Thyroid gland (tissue), 4 donors: Measurements from ENCODE around the gene LRRN1. TPM values are rescaled to one million over a fixed set of nuclear protein-coding genes. Genes with fewer than 3 reads are reported as not detected.
"Not testable (repeated sequence)": the region's sequence is repeated elsewhere in the genome, so short reads cannot be mapped to it uniquely, and the experiment has no call there.

Experiments used
- DNase-seq, 2 donors: peaks; one replicate each; pipeline ENCODE4 v3.0.0-alpha.2; 2019
- H3K27ac ChIP-seq, 3 donors: fragments of 200-600 bp; sonication (generic); 1 replicate in 2 of 3; 2 replicates in 1 of 3; pipeline ENCODE4 v1.5.1; 2016 to 2019; ENCODE audit warnings: mild to moderate bottlenecking in 1 of 3, moderate library complexity in 1 of 3
- H3K27me3 ChIP-seq: fragments of 200-600 bp; sonication (generic); one replicate; pipeline ENCODE4 v1.5.1; 2019
- H3K36me3 ChIP-seq, 2 donors: fragments of 200-600 bp; sonication (generic); one replicate each; pipeline ENCODE4 v1.5.1; 2016 to 2019
- H3K4me1 ChIP-seq, 2 donors: fragments of 200-600 bp; sonication (generic); one replicate each; pipeline ENCODE4 v1.5.1; 2017 to 2019
- H3K4me3 ChIP-seq, 3 donors: fragments of 200-600 bp; sonication (generic); replicated peaks in 1 of 3; 1 replicate in 2 of 3; 2 replicates in 1 of 3; pipeline ENCODE4 v1.5.1; 2016; ENCODE audit warnings: mild to moderate bottlenecking in 1 of 3
- H3K9me3 ChIP-seq: fragments of 200-600 bp; sonication (generic); one replicate; pipeline ENCODE4 v1.5.1; 2017
- POLR2A ChIP-seq, 2 donors: fragments of 450-650 bp; IDR thresholded peaks; one replicate each; pipeline ENCODE4 v1.6.1; 2017; ENCODE audit warnings: antibody characterized with exemption in 2 of 2, mild to moderate bottlenecking in 2 of 2, moderate library complexity in 1 of 2
- WGBS, 2 donors: methylation state at CpG; one replicate each; pipeline ENCODE4 v1.1.5; 2017; 5-methylcytosine and 5-hydroxymethylcytosine counted together
- intact Hi-C: fragments of 100-400 bp; cut with DNase I; formaldehyde crosslinking; loops from one replicate; pipeline ENCODE4 v1.15.1; 2023
- total RNA-seq, 4 donors: library from RNA; depleted of rRNA; stranded (reverse); fragments of >200 nt; gene quantifications; one replicate each; pipeline ENCODE4 v1.2.3, GENCODE V29; 2016
- TF ChIP-seq, protein P1 (sequence below), 6 experiments: fragments of 200-600 bp in 3 of 6; fragments of 450-650 bp in 3 of 6; sonication (generic) in 3 of 6; IDR thresholded peaks; one replicate each; pipeline ENCODE4 v1.5.1; 2016 to 2019; ENCODE audit warnings: antibody characterized with exemption in 6 of 6, mild to moderate bottlenecking in 2 of 6, inconsistent platforms in 1 of 6, moderate library complexity in 1 of 6

LRRN1 gene
- total RNA-seq, 4 donors from 2014 or later: 1.4 to 29.2 (median 21.0) TPM

DNA sequence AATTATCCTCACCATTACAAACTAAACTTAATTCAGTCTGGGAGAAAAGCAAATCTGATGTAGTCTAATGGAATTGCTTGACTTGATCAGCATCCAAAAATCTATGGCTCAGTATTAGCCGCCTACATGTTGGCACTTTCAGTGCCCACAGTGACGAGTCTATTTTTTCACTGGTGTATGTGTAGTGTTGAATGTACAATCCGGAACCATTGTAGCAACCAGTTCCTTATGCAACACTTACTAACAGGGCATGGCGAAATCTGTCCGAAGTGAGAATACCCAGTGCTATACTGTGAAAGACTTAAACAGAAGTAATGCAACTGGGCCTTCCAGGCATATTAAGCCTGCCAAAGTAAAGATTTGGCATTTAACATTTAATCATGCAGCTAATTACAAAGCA lies 18.6 kb downstream of the LRRN1 start:
- intact Hi-C loops: no loop called here
- DNase-seq: no peak
- H3K27ac ChIP-seq: no peak overlapping the region
- no peaks in the 10 kb centered on the region for H3K27me3 ChIP-seq
- no peaks in the 10 kb centered on the region for H3K36me3 ChIP-seq
- H3K9me3 ChIP-seq: no peaks in the 10 kb centered on the region
- no peak overlapping the region for H3K4me3 ChIP-seq
- WGBS, 2 donors: 95 to 96% methylated on average over 5 of the region's 5 CpGs
- H3K4me1 ChIP-seq: peaks cover 0 to 12% of the 10 kb centered on the region in 2 donors
- TF ChIP-seq, protein P1, sequence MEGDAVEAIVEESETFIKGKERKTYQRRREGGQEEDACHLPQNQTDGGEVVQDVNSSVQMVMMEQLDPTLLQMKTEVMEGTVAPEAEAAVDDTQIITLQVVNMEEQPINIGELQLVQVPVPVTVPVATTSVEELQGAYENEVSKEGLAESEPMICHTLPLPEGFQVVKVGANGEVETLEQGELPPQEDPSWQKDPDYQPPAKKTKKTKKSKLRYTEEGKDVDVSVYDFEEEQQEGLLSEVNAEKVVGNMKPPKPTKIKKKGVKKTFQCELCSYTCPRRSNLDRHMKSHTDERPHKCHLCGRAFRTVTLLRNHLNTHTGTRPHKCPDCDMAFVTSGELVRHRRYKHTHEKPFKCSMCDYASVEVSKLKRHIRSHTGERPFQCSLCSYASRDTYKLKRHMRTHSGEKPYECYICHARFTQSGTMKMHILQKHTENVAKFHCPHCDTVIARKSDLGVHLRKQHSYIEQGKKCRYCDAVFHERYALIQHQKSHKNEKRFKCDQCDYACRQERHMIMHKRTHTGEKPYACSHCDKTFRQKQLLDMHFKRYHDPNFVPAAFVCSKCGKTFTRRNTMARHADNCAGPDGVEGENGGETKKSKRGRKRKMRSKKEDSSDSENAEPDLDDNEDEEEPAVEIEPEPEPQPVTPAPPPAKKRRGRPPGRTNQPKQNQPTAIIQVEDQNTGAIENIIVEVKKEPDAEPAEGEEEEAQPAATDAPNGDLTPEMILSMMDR (IDR thresholded peaks at IDR 0.05): no peak
- no peak for TF ChIP-seq POLR2A (IDR thresholded peaks at IDR 0.05)

DNA sequence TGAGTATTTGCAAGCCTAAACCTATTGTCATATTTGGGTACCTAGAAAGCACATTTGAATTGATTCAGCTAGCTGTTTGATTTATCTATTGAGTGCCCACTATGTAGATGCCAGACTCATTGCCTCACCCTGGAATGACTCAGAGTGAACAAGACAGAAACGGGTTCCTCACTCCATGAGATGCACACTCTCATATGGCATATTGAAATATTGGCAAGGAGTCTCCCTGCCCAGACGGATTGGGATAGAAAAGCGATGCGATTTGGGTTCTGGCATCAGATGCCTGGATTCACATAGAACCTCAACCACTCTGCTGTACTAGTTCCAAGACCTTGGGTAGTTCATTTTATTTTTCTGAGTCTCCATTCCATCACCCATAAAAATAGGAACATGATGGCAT lies 22.5 kb downstream of the LRRN1 start:
- Histone ChIP-seq H3K36me3 (no peaks in the 10 kb centered on the region), H3K4me3 (no peak overlapping the region), H3K9me3 (no peaks in the 10 kb centered on the region), H3K27ac (no peak overlapping the region), H3K4me1 (peaks cover 0 to 6% of the 10 kb centered on the region in 2 donors), H3K27me3 (no peaks in the 10 kb centered on the region)
- TF ChIP-seq POLR2A (IDR thresholded peaks at IDR 0.05): no peak
- TF ChIP-seq, protein P1 (IDR thresholded peaks at IDR 0.05): no peak
- 91 to 95% methylated on average over 4 of the region's 4 CpGs for WGBS, 2 donors
- no peak for DNase-seq
- intact Hi-C loops: no loop called here

DNA sequence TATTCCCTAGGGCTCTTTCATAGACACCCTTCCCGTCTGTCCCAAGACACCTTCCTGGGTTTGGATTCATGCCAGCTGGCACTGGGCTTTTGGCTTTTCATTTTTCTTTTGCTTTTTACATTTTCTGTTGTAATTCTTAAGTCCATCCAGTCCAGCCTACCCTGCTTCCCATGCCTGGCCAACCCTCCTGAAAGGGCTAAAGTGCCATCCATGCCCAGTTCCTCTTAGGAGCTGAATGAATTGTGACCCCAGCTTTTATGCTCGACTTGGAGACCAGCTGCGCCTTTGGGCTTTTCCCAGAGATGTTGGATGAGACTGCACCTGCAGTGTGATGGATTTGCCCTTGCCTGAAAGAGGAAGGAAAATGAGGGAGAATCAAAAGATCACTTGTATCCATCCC lies 25.8 kb downstream of the LRRN1 start:
- intact Hi-C loops: no loop called here
- no peak for DNase-seq
- no peak overlapping the region for H3K4me3 ChIP-seq

DNA sequence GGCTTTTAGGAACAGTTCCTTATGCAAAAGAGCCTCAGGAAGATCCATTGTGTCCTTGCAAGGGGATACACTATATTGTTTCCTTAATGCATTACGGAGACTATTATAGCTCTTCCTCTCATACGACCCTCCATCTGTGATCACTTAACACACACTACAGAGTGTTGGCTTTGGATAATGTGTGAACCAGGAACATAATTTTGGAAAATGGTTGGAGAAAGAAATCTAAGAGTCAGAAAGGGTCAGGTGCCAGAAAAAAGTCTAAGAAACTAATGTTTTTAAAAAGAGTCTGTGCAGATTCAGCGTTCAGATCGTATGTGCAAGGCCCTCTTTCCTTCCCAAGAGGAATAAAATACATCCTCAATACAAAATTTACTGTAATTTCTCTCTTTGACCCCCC lies 27.3 kb downstream of the LRRN1 start:
- no peaks in the 10 kb centered on the region for H3K4me1 ChIP-seq

More for the DNA sequence above, 25.8 kb downstream of the LRRN1 start:
- Histone ChIP-seq H3K9me3 (no peaks in the 10 kb centered on the region), H3K36me3 (no peaks in the 10 kb centered on the region), H3K27ac (no peak overlapping the region), H3K27me3 (no peaks in the 10 kb centered on the region), H3K4me1 (no peaks in the 10 kb centered on the region)
- WGBS, 2 donors: 73 to 78% methylated on average over 3 of the region's 3 CpGs
- TF ChIP-seq POLR2A (IDR thresholded peaks at IDR 0.05): no peak
- TF ChIP-seq, protein P1 (IDR thresholded peaks at IDR 0.05): no peak

DNA sequence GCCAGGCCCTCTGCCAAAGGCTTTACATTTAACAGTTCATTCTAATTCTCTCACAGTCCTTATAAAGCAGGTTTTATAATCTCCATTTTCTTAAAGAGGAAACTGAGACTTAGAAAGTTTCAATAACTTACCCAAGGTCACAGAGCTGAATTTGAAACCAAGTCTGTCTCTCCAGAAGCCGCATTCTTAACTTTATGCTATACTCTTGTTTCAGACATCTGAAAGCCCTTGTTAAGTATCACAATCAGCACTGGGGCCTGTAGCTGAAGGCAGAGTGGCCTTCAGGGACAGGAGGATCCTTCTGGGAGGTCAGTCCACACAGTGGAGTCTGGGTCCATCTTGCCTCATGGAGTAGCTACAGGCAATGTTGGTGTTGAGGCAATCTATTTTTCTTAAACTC lies 27.9 kb downstream of the LRRN1 start:
- WGBS, 2 donors: 100% methylated on average over 1 of the region's 1 CpG
- H3K4me3 ChIP-seq: no peak overlapping the region
- no peaks in the 10 kb centered on the region for H3K9me3 ChIP-seq
- TF ChIP-seq, protein P1 (IDR thresholded peaks at IDR 0.05): no peak
- no peak for TF ChIP-seq POLR2A (IDR thresholded peaks at IDR 0.05)
- no peaks in the 10 kb centered on the region for H3K36me3 ChIP-seq
- intact Hi-C loops: no loop called here
- no peaks in the 10 kb centered on the region for H3K27me3 ChIP-seq
- no peak overlapping the region for H3K27ac ChIP-seq
- no peak for DNase-seq
- no peaks in the 10 kb centered on the region for H3K4me1 ChIP-seq

More for the DNA sequence above, 27.3 kb downstream of the LRRN1 start:
- Histone ChIP-seq H3K36me3 (no peaks in the 10 kb centered on the region), H3K27ac (no peak overlapping the region), H3K27me3 (no peaks in the 10 kb centered on the region), H3K9me3 (no peaks in the 10 kb centered on the region), H3K4me3 (no peak overlapping the region)
- WGBS, 2 donors: 80 to 90% methylated on average over 4 of the region's 4 CpGs
- no peak for DNase-seq
- TF ChIP-seq POLR2A (IDR thresholded peaks at IDR 0.05): no peak
- TF ChIP-seq, protein P1 (IDR thresholded peaks at IDR 0.05): no peak
- intact Hi-C loops: no loop called here

DNA sequence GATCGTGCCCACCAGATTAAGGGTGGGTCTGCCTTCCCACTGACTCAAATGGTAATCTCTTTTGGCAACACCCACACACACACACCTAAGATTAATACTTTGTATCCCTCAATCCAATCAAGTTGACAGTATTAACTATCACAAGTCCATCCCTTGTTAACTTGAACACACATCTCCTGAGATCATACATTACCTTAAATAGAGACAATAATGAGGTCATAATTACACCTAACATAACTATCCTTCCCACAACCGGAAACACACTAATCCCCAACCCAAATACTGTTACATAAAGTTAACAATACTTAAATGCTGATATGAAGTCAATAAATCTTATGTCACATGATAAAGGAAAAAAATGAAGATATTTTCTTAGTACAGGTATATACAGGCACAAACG lies 29.2 kb downstream of the LRRN1 start:
- DNase-seq, H3K27ac ChIP-seq, H3K9me3 ChIP-seq, H3K27me3 ChIP-seq, H3K4me3 ChIP-seq, H3K4me1 ChIP-seq, intact Hi-C loops, H3K36me3 ChIP-seq: not testable (repeated sequence)
- 89 to 90% methylated on average over 3 of the region's 3 CpGs for WGBS, 2 donors
